Thoracic aorta (tissue), 2 donors: Measurements from ENCODE around the gene RBBP8NL. TPM values are rescaled to one million over a fixed set of nuclear protein-coding genes. Genes with fewer than 3 reads are reported as not detected.

Experiments used
- ATAC-seq: fragments of 150-250 bp; one replicate; pipeline ENCODE4 v1.8.0; 2017; ENCODE audit warnings: low read depth; ENCODE audit not compliant: insufficient number of reproducible peaks, low FRiP score
- DNase-seq: peaks from one replicate; pipeline ENCODE4 v3.0.0-alpha.2; 2020; ENCODE audit warnings: low spot score
- H3K27ac ChIP-seq, 2 donors: fragments of 200-600 bp; sonication (generic); 1 replicate in 1 of 2; 2 replicates in 1 of 2; pipeline ENCODE4 v1.5.1; 2016; ENCODE audit warnings: mild to moderate bottlenecking in 2 of 2, moderate library complexity in 2 of 2
- H3K27me3 ChIP-seq: fragments of 200-600 bp; sonication (generic); replicated peaks from 2 replicates; pipeline ENCODE4 v1.6.0; 2016; ENCODE audit warnings: mild to moderate bottlenecking; ENCODE audit not compliant: insufficient read depth
- H3K36me3 ChIP-seq: fragments of 200-600 bp; sonication (generic); one replicate; pipeline ENCODE4 v1.5.1; 2016
- H3K4me1 ChIP-seq, 2 donors: fragments of 200-600 bp; sonication (generic); 1 replicate in 1 of 2; 2 replicates in 1 of 2; pipeline versions ENCODE4 v1.5.1 to v1.6.0; 2016; ENCODE audit warnings: low read depth in 2 of 2, mild to moderate bottlenecking in 1 of 2; ENCODE audit not compliant: control insufficient read depth in 1 of 2
- H3K4me3 ChIP-seq: fragments of 200-600 bp; sonication (generic); 2 replicates; pipeline ENCODE4 v1.5.1; 2016; ENCODE audit warnings: mild to moderate bottlenecking
- H3K9me3 ChIP-seq: fragments of 200-600 bp; sonication (generic); 2 replicates; pipeline ENCODE4 v1.5.1; 2016
- total RNA-seq, 2 donors: library from RNA; depleted of rRNA; stranded (reverse); fragments of >200 nt; gene quantifications; one replicate each; pipeline versions ENCODE4 v1.1.0 to v1.2.3, GENCODE V29; 2016
- TF ChIP-seq, protein P1 (sequence below): fragments of 200-600 bp; sonication (generic); IDR thresholded peaks from one replicate; pipeline ENCODE4 v1.5.1; 2019; ENCODE audit warnings: antibody characterized with exemption

RBBP8NL gene
- total RNA-seq, 2 donors from 2014 or later = not detected

DNA sequence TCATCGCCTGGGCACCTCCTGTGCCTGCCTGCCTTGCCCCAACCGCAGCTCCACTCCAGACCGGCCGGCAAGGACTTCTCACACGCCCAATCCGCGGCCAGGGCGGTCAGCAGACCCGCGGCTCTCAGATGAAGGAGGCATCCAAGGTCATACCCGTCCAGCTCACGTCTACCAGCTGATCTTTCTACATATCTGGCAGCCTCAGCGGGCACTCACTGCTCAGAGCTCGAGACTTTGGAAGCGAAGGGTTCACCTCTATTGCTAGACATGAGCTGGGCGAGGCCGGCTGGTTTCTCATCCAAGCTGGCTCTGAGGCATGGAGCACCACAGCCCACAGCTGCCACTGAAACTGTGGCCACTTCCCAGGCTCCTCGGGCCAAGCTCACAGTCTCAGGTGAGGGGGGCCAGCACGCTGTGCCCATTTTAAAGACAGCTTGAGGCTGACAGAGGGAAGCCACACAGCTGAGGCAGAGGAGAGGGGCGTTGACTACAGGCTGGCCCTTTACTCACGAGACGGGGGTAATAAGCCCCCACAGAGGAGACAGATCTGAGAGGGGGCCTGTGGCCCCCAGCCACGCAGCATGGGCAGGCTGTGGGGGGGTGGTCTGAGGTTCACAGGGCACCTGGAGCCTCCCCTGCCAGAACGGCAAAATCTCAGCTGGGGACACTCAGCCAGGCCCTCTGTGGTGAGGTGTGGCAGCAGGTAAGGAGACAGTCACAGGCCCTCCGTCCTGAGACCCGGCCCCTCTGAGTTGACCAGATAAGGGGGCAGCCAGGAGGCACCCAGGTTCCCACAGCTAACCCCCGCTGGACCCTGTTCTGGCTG is 62.2 kb downstream of the RBBP8NL start:
- TF ChIP-seq, protein P1, sequence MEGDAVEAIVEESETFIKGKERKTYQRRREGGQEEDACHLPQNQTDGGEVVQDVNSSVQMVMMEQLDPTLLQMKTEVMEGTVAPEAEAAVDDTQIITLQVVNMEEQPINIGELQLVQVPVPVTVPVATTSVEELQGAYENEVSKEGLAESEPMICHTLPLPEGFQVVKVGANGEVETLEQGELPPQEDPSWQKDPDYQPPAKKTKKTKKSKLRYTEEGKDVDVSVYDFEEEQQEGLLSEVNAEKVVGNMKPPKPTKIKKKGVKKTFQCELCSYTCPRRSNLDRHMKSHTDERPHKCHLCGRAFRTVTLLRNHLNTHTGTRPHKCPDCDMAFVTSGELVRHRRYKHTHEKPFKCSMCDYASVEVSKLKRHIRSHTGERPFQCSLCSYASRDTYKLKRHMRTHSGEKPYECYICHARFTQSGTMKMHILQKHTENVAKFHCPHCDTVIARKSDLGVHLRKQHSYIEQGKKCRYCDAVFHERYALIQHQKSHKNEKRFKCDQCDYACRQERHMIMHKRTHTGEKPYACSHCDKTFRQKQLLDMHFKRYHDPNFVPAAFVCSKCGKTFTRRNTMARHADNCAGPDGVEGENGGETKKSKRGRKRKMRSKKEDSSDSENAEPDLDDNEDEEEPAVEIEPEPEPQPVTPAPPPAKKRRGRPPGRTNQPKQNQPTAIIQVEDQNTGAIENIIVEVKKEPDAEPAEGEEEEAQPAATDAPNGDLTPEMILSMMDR = no peak
- Histone ChIP-seq H3K27ac (peak overlapping the region; percentile 83 to 95), H3K9me3 (no peaks in the 10 kb centered on the region), H3K27me3 (no peaks in the 10 kb centered on the region), H3K36me3 (no peaks in the 10 kb centered on the region), H3K4me3 (peak overlapping the region; percentile 97), H3K4me1 (peaks cover 59 to 88% of the 10 kb centered on the region in 2 donors)
- DNase-seq (peak; percentile 66), ATAC-seq (peak; percentile 37)

DNA sequence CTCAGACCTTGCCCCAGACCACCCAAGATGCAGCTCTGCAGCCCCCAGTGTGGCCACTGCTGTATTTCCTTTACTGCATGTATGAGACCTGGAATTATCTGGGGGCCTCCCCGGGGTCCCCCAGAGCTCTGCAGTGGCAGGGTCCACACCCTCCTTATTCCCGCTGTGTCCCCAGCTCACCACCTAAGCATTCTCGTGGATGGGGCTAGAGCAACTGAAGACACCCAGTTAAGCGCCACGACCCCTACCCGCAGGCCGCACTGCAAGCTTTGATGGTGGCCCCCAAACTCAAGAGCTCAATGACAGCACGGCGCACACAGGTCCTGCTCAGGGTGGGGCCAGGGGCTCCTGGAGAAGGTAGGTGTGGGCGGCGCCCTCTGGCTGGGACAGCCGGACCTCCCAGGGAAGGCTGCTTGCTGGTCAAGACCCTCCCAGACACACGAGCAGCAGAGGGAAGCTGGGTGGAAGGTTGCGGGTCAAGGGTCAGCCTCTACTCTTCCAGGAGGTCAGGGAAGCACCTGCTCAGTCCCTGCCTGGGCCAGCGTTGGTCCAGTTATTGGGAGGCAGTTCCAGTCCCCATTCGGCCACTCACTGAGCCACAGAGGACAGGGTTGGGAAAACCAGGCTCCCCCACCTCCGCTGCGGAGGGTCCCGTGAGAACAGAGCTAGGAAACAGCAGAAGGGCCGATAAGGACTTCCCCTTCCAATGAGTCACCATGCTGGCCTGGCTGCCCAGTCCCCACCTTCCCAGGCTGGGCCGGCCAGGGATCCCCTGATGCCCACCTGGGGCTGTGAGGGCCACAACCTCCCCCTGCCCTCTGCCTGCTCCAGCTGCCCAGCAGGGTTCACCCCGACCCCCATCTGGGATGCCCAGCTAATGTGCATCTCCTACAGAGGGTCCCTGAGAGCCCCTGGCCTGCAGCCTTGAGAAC is 63.2 kb downstream of the RBBP8NL start:
- Histone ChIP-seq H3K36me3 (no peaks in the 10 kb centered on the region), H3K4me3 (peak overlapping the region; percentile 97), H3K27ac (peak overlapping the region; percentile 83 to 95), H3K4me1 (peaks cover 60 to 87% of the 10 kb centered on the region in 2 donors), H3K9me3 (no peaks in the 10 kb centered on the region), H3K27me3 (no peaks in the 10 kb centered on the region)
- TF ChIP-seq, protein P1 = no peak
- DNase-seq (no peak), ATAC-seq (no peak)

GRCh38 chr20:62362991-62363919 is 64.1 kb downstream of the RBBP8NL start:
- H3K27ac ChIP-seq = peak overlapping the region; percentile 20 to 95
- H3K9me3 ChIP-seq = no peaks in the 10 kb centered on the region
- no peaks in the 10 kb centered on the region for H3K27me3 ChIP-seq
- no peak overlapping the region for H3K4me3 ChIP-seq
- DNase-seq = no peak
- ATAC-seq = no peak
- peaks cover 60 to 87% of the 10 kb centered on the region in 2 donors for H3K4me1 ChIP-seq
- H3K36me3 ChIP-seq = no peaks in the 10 kb centered on the region
- TF ChIP-seq, protein P1 = no peak

- TF ChIP-seq, protein P1 = no peak
- Histone ChIP-seq H3K27ac (peak overlapping the region; percentile 20 to 95), H3K27me3 (no peaks in the 10 kb centered on the region), H3K9me3 (no peaks in the 10 kb centered on the region), H3K4me3 (peak overlapping the region; percentile 16), H3K4me1 (peaks cover 60 to 87% of the 10 kb centered on the region in 2 donors), H3K36me3 (no peaks in the 10 kb centered on the region)
- ATAC-seq (no peak), DNase-seq (no peak)
These were observed 64.8 kb downstream of the RBBP8NL start for GRCh38 chr20:62362590-62362940.
